ENCODE data around the gene ARSB. TPM values are rescaled to one million over a fixed set of nuclear protein-coding genes. Genes with fewer than 3 reads are reported as not detected.

Gene ARSB
- total and polyA plus RNA-seq, 10 of the 15 experiments (the other 5 are each of a cell fraction or from before 2014, with no cell fraction given) = 1.2 to 8.2 (median 6.1) TPM

- RAD21 ChIA-PET (ENCODE audit: unreplicated experiment) = interaction anchor here (0.6 kb wide), 1 partner anchor 626 kb away, joined by 3 read pairs; no protein-coding TSS in a partner anchor
- no peak overlapping the region for H3K9ac ChIP-seq (ENCODE audit: control insufficient read depth, insufficient read depth, low read length)
- H3K27ac ChIP-seq (ENCODE audit: control insufficient read depth, insufficient read depth) = no peak overlapping the region
- FAIRE-seq (no peak), DNase-seq (ENCODE audit: low read depth, low spot score) (no peak), ATAC-seq (no peak)
- TF ChIP-seq ZNF207 (IDR thresholded peaks at IDR 0.05; ENCODE audit: borderline replicate concordance) (no peak), HDAC2 (IDR thresholded peaks at IDR 0.05) (no peak)
- H3K79me2 ChIP-seq (ENCODE audit: control insufficient read depth, insufficient read depth, low read length) = no peaks in the 10 kb centered on the region
- no peak overlapping the region for H2AFZ ChIP-seq (ENCODE audit: control insufficient read depth, low read depth, low read length)
- H3K4me3 ChIP-seq = no peak overlapping the region
- POLR2A ChIA-PET = no interaction called here
- intact Hi-C loops (cut with micrococcal nuclease; ENCODE audit: unreplicated experiment) = no loop called here
- H3K27me3 ChIP-seq (replicated peaks in 1 of 2; ENCODE audit: control insufficient read depth in 2 of 2, insufficient read depth in 2 of 2, low read length in 1 of 2) = peaks cover 0 to 1% of the 10 kb centered on the region in 2 experiments; a peak in 1 of 4 replicates
- SMC1A ChIA-PET (ENCODE audit: uncharacterized antibody, unreplicated experiment) = interaction anchor here (2.7 to 2.9 kb wide), 3 partner anchors 12 to 121 kb away, joined by 7 to 15 read pairs (median 10); no protein-coding TSS in a partner anchor
- in situ Hi-C loops (cut with MboI) = no loop called here
- H4K20me1 ChIP-seq (ENCODE audit: control insufficient read depth, insufficient read depth) = no peaks in the 10 kb centered on the region
- no TSS peak for BruUV-seq (replicated peaks)
- CTCF ChIA-PET = interaction anchor here (0.7 to 6.7 kb wide), 2 partner anchors 11 to 18 kb away, joined by 3 to 104 read pairs; no protein-coding TSS in a partner anchor
- no peaks in the 10 kb centered on the region for H3K36me3 ChIP-seq (ENCODE audit: control insufficient read depth in 2 of 2, insufficient read depth in 2 of 2, low read length in 1 of 2)
- H3K4me2 ChIP-seq (ENCODE audit: control insufficient read depth, insufficient read depth) = no peak overlapping the region
- peaks cover 2% of the 10 kb centered on the region; the same call in 1 of the 3 replicates for H3K9me3 ChIP-seq (replicated peaks; ENCODE audit: control insufficient read depth, insufficient read depth, low read length)
- no peaks in the 10 kb centered on the region for H3K4me1 ChIP-seq (ENCODE audit: control insufficient read depth, insufficient read depth, low read length)
Observed at GRCh38 chr5:79011869-79012268, 26.8 kb upstream of the ARSB start.

GRCh38 chr5:79011219-79011836 lies 26.2 kb upstream of the ARSB start:
- TF ChIP-seq ZBTB40 (IDR thresholded peaks at IDR 0.05; ENCODE audit: borderline replicate concordance) = no peak
- TF ChIP-seq NBN (IDR thresholded peaks at IDR 0.05) = no peak
- TF ChIP-seq RELA (IDR thresholded peaks at IDR 0.05; ENCODE audit: borderline replicate concordance, partially characterized antibody) = no peak
- TF ChIP-seq CTCF (IDR thresholded peaks at IDR 0.05 in 2 of 3, conservative IDR thresholded peaks at IDR 0.05 in 1 of 3; ENCODE audit: control insufficient read depth in 2 of 3, extremely low read depth in 1 of 3, insufficient read depth in 1 of 3, low read depth in 3 of 3, low read length in 3 of 3) = 0 out of 6 replicates have a peak, but pooled peaks of 1 of the 3 experiments have one; percentile 12
- TF ChIP-seq WRNIP1 (IDR thresholded peaks at IDR 0.05; ENCODE audit: borderline replicate concordance, low read depth, low read length) = no peak
- TF ChIP-seq USF1 (IDR thresholded peaks at IDR 0.05; ENCODE audit: borderline replicate concordance, extremely low read length, insufficient read depth, low read depth, low read length) = no peak
- FAIRE-seq (no peak), DNase-seq (ENCODE audit: low read depth, low spot score) (no peak), ATAC-seq (peak; percentile 52)
- Histone ChIP-seq H2AFZ (ENCODE audit: control insufficient read depth, low read depth, low read length) (no peak overlapping the region), H3K27me3 (replicated peaks in 1 of 2; ENCODE audit: control insufficient read depth in 2 of 2, insufficient read depth in 2 of 2, low read length in 1 of 2) (peaks cover 0 to 1% of the 10 kb centered on the region in 2 experiments; a peak in 1 of 4 replicates), H3K79me2 (ENCODE audit: control insufficient read depth, insufficient read depth, low read length) (no peaks in the 10 kb centered on the region), H3K4me2 (ENCODE audit: control insufficient read depth, insufficient read depth) (no peak overlapping the region), H3K9me3 (replicated peaks; ENCODE audit: control insufficient read depth, insufficient read depth, low read length) (peaks cover 2% of the 10 kb centered on the region; the same call in 1 of the 3 replicates), H3K36me3 (ENCODE audit: control insufficient read depth in 2 of 2, insufficient read depth in 2 of 2, low read length in 1 of 2) (no peaks in the 10 kb centered on the region), H3K9ac (ENCODE audit: control insufficient read depth, insufficient read depth, low read length) (no peak overlapping the region), H3K4me1 (ENCODE audit: control insufficient read depth, insufficient read depth, low read length) (no peaks in the 10 kb centered on the region), H4K20me1 (ENCODE audit: control insufficient read depth, insufficient read depth) (no peaks in the 10 kb centered on the region), H3K27ac (ENCODE audit: control insufficient read depth, insufficient read depth) (no peak overlapping the region), H3K4me3 (no peak overlapping the region)
- ChIA-PET POLR2A (interaction anchor here (0.6 kb wide), 1 partner anchor 21 kb away, joined by 5 read pairs; no protein-coding TSS in a partner anchor), RAD21 (ENCODE audit: unreplicated experiment) (no interaction called here), SMC1A (ENCODE audit: uncharacterized antibody, unreplicated experiment) (interaction anchor here (2.7 to 2.9 kb wide), 3 partner anchors 12 to 121 kb away, joined by 7 to 15 read pairs (median 10); no protein-coding TSS in a partner anchor), CTCF (interaction anchor here (1.1 to 6.7 kb wide), 4 partner anchors 11 to 122 kb away, joined by 4 to 104 read pairs (median 6); no protein-coding TSS in a partner anchor)
- in situ Hi-C loops (cut with MboI) = no loop called here
- 89% methylated on average over 1 of the region's 1 CpG for WGBS (ENCODE audit: insufficient coverage, insufficient replicate concordance, low lambda C conversion rate, missing lambda C conversion rate)
- BruUV-seq (replicated peaks) = no TSS peak
- intact Hi-C loops (cut with micrococcal nuclease; ENCODE audit: unreplicated experiment) = no loop called here

Data from GM12878 (cell line).